Central memory CD8-positive, alpha-beta T cell (primary cell): ENCODE measurements around the gene DGKD.

Experiments
- ATAC-seq: fragments of 150-1000 bp; cut with Tn5 transposase; replicated peaks from 2 replicates; pipeline ENCODE4 v1.10.0; 2022; ENCODE audit warnings: mild to moderate bottlenecking, moderate FRiP score, moderate number of reproducible peaks; ENCODE audit not compliant: poor library complexity, severe bottlenecking; ENCODE audit errors: extremely low read depth
- DNase-seq, 2 donors: peaks; one replicate each; pipeline ENCODE4 v3.0.0; 2021; ENCODE audit warnings: low spot score in 2 of 2
- H3K27ac Mint-ChIP-seq: one replicate; pipeline ENCODE4 v1.8.0; 2022; ENCODE audit warnings: low read depth, mild to moderate bottlenecking, moderate library complexity, mixed read lengths
- H3K27me3 Mint-ChIP-seq: one replicate; pipeline ENCODE4 v1.8.0; 2022; ENCODE audit warnings: mixed read lengths
- H3K36me3 Mint-ChIP-seq: one replicate; pipeline ENCODE4 v1.8.0; 2022; ENCODE audit warnings: mild to moderate bottlenecking, moderate library complexity, mixed read lengths; ENCODE audit not compliant: insufficient read depth
- H3K4me1 Mint-ChIP-seq: one replicate; pipeline ENCODE4 v1.8.0; 2022; ENCODE audit warnings: mixed read lengths
- H3K4me3 Mint-ChIP-seq: one replicate; pipeline ENCODE4 v1.8.0; 2022; ENCODE audit warnings: mild to moderate bottlenecking, moderate library complexity, mixed read lengths
- H3K9me3 Mint-ChIP-seq: one replicate; pipeline ENCODE4 v1.8.0; 2022; ENCODE audit warnings: mixed read lengths

The DGKD gene

GRCh38 chr2:233413559-233414272 lies 59.4 kb downstream of the DGKD start:
- peaks cover 2% of the 10 kb centered on the region for H3K36me3 Mint-ChIP-seq
- H3K27me3 Mint-ChIP-seq, result no peaks in the 10 kb centered on the region
- H3K9me3 Mint-ChIP-seq, result no peaks in the 10 kb centered on the region
- H3K4me1 Mint-ChIP-seq, result peaks cover 70% of the 10 kb centered on the region
- H3K4me3 Mint-ChIP-seq, result no peak overlapping the region
- H3K27ac Mint-ChIP-seq, result peak overlapping the region; percentile 69
- ATAC-seq (no peak), DNase-seq (no peak)

- DNase-seq (no peak), ATAC-seq (no peak)
- Mint-ChIP-seq H3K4me3 (no peak overlapping the region), H3K4me1 (peaks cover 70% of the 10 kb centered on the region), H3K36me3 (peaks cover 4% of the 10 kb centered on the region), H3K27me3 (no peaks in the 10 kb centered on the region), H3K9me3 (no peaks in the 10 kb centered on the region), H3K27ac (no peak overlapping the region)
Observed at GRCh38 chr2:233414273-233414654, 60.0 kb downstream of the DGKD start.

GRCh38 chr2:233414777-233415570 lies 60.7 kb downstream of the DGKD start:
- ATAC-seq, result no peak
- H3K36me3 Mint-ChIP-seq, result peaks cover 9% of the 10 kb centered on the region
- H3K27me3 Mint-ChIP-seq, result no peaks in the 10 kb centered on the region
- peaks cover 70% of the 10 kb centered on the region for H3K4me1 Mint-ChIP-seq
- no peak overlapping the region for H3K4me3 Mint-ChIP-seq
- DNase-seq, result no peak
- H3K27ac Mint-ChIP-seq, result no peak overlapping the region
- no peaks in the 10 kb centered on the region for H3K9me3 Mint-ChIP-seq

GRCh38 chr2:233416199-233416598 lies 61.9 kb downstream of the DGKD start:
- no peak overlapping the region for H3K4me3 Mint-ChIP-seq
- peaks cover 70% of the 10 kb centered on the region for H3K4me1 Mint-ChIP-seq
- no peaks in the 10 kb centered on the region for H3K9me3 Mint-ChIP-seq
- no peak for ATAC-seq
- peaks cover 10% of the 10 kb centered on the region for H3K36me3 Mint-ChIP-seq
- no peaks in the 10 kb centered on the region for H3K27me3 Mint-ChIP-seq
- no peak overlapping the region for H3K27ac Mint-ChIP-seq
- DNase-seq, result no peak

- no peaks in the 10 kb centered on the region for H3K9me3 Mint-ChIP-seq
- H3K27me3 Mint-ChIP-seq, result no peaks in the 10 kb centered on the region
- H3K36me3 Mint-ChIP-seq, result peaks cover 11% of the 10 kb centered on the region
- no peak for DNase-seq
- H3K27ac Mint-ChIP-seq, result no peak overlapping the region
- no peak overlapping the region for H3K4me3 Mint-ChIP-seq
- peaks cover 70% of the 10 kb centered on the region for H3K4me1 Mint-ChIP-seq
- no peak for ATAC-seq
Observed at GRCh38 chr2:233416706-233417105, 62.4 kb downstream of the DGKD start.

GRCh38 chr2:233417282-233417681 lies 63.0 kb downstream of the DGKD start:
- no peak for DNase-seq
- no peak overlapping the region for H3K4me3 Mint-ChIP-seq
- no peak for ATAC-seq
- H3K9me3 Mint-ChIP-seq, result no peaks in the 10 kb centered on the region
- H3K27me3 Mint-ChIP-seq, result no peaks in the 10 kb centered on the region
- no peak overlapping the region for H3K27ac Mint-ChIP-seq
- H3K4me1 Mint-ChIP-seq, result peaks cover 74% of the 10 kb centered on the region
- peaks cover 13% of the 10 kb centered on the region for H3K36me3 Mint-ChIP-seq

- DNase-seq, result no peak
Observed at GRCh38 chr2:233418052-233418760, 63.9 kb downstream of the DGKD start.

GRCh38 chr2:233418761-233419546 lies 64.7 kb downstream of the DGKD start:
- Mint-ChIP-seq H3K9me3 (no peaks in the 10 kb centered on the region), H3K4me1 (peaks cover 84% of the 10 kb centered on the region), H3K4me3 (peak overlapping the region; percentile 78), H3K36me3 (peaks cover 13% of the 10 kb centered on the region), H3K27ac (peak overlapping the region; percentile 78), H3K27me3 (no peaks in the 10 kb centered on the region)
- ATAC-seq (peak; percentile 66), DNase-seq (peak in 1 of 2 donors; percentile 27)

More at GRCh38 chr2:233418052-233418760, 63.9 kb downstream of the DGKD start:
- Mint-ChIP-seq H3K27me3 (no peaks in the 10 kb centered on the region), H3K36me3 (peaks cover 13% of the 10 kb centered on the region), H3K27ac (peak overlapping the region; percentile 78), H3K9me3 (no peaks in the 10 kb centered on the region), H3K4me3 (peak overlapping the region; percentile 78), H3K4me1 (peaks cover 83% of the 10 kb centered on the region)
- no peak for ATAC-seq

- Mint-ChIP-seq H3K4me1 (peaks cover 82% of the 10 kb centered on the region), H3K4me3 (peak overlapping the region; percentile 78), H3K27me3 (no peaks in the 10 kb centered on the region), H3K9me3 (no peaks in the 10 kb centered on the region), H3K27ac (peak overlapping the region; percentile 78), H3K36me3 (peaks cover 11% of the 10 kb centered on the region)
- DNase-seq (no peak), ATAC-seq (no peak)
Observed at GRCh38 chr2:233419602-233420391, 65.5 kb downstream of the DGKD start.

- Mint-ChIP-seq H3K27me3 (no peaks in the 10 kb centered on the region), H3K4me1 (peaks cover 76% of the 10 kb centered on the region), H3K9me3 (no peaks in the 10 kb centered on the region), H3K27ac (peak overlapping the region; percentile 63), H3K36me3 (peaks cover 11% of the 10 kb centered on the region), H3K4me3 (peak overlapping the region; percentile 78)
- DNase-seq, result no peak
- ATAC-seq, result no peak
Observed at GRCh38 chr2:233421091-233421816, 67.0 kb downstream of the DGKD start.

- peaks cover 81% of the 10 kb centered on the region for H3K4me1 Mint-ChIP-seq
- peak; percentile 42 to 51 for DNase-seq
- H3K27me3 Mint-ChIP-seq, result no peaks in the 10 kb centered on the region
- H3K36me3 Mint-ChIP-seq, result peaks cover 11% of the 10 kb centered on the region
- H3K27ac Mint-ChIP-seq, result peak overlapping the region; percentile 63
- peak; percentile 93 for ATAC-seq
- no peaks in the 10 kb centered on the region for H3K9me3 Mint-ChIP-seq
- H3K4me3 Mint-ChIP-seq, result peak overlapping the region; percentile 78
Observed at GRCh38 chr2:233422050-233422639, 67.9 kb downstream of the DGKD start.
